Neuronal stem cell (in vitro differentiated cells): ENCODE measurements around the gene FAM107B.

Experiments
- DNase-seq: peaks from one replicate; pipeline ENCODE4 v3.0.0-alpha.2; 2013; ENCODE audit warnings: low spot score
- H2AFZ ChIP-seq: one replicate; pipeline ENCODE4 v1.6.1; 2013; ENCODE audit warnings: mild to moderate bottlenecking, low read length, inconsistent platforms
- H2AK5ac ChIP-seq: 2 replicates; pipeline ENCODE4 v1.6.1; 2013; ENCODE audit warnings: low read depth, mild to moderate bottlenecking, inconsistent platforms, low read length, moderate library complexity, mixed read lengths
- H2BK120ac ChIP-seq: 2 replicates; pipeline ENCODE4 v1.6.1; 2013; ENCODE audit warnings: low read depth, mild to moderate bottlenecking, inconsistent platforms, low read length, moderate library complexity, mixed read lengths
- H2BK12ac ChIP-seq: one replicate; pipeline ENCODE4 v1.6.1; 2013; ENCODE audit warnings: low read length, inconsistent platforms
- H2BK15ac ChIP-seq: 2 replicates; pipeline ENCODE4 v1.6.1; 2013; ENCODE audit warnings: mild to moderate bottlenecking, low read length, inconsistent platforms, mixed read lengths
- H2BK5ac ChIP-seq: one replicate; pipeline ENCODE4 v1.6.1; 2013; ENCODE audit warnings: inconsistent platforms, mild to moderate bottlenecking, low read length, moderate library complexity
- H3K14ac ChIP-seq: one replicate; pipeline ENCODE4 v1.6.1; 2013; ENCODE audit warnings: low read length, inconsistent platforms
- H3K18ac ChIP-seq: 2 replicates; pipeline ENCODE4 v1.6.1; 2013; ENCODE audit warnings: low read length, inconsistent platforms
- H3K23ac ChIP-seq: 2 replicates; pipeline ENCODE4 v1.6.1; 2013; ENCODE audit warnings: low read depth, mild to moderate bottlenecking, mixed read lengths, low read length, inconsistent platforms; ENCODE audit not compliant: poor library complexity
- H3K27ac ChIP-seq: replicated peaks from 3 replicates; pipeline ENCODE4 v1.5.1; 2013; ENCODE audit warnings: low read length, inconsistent platforms
- H3K27me3 ChIP-seq, 3 experiments: 2 replicates each; pipeline ENCODE4 v1.6.1; 2013; ENCODE audit warnings: low read length in 3 of 3, mild to moderate bottlenecking in 2 of 3, inconsistent platforms in 1 of 3, low read depth in 1 of 3, mixed read lengths in 1 of 3, moderate library complexity in 1 of 3; ENCODE audit not compliant: control insufficient read depth in 3 of 3, insufficient read depth in 3 of 3
- H3K36me3 ChIP-seq, 2 donors: replicated peaks in 1 of 2; 2 replicates each; pipeline ENCODE4 v1.6.1; 2013; ENCODE audit warnings: low read length in 2 of 2; ENCODE audit not compliant: control insufficient read depth in 2 of 2, insufficient read depth in 2 of 2
- H3K4ac ChIP-seq: 2 replicates; pipeline ENCODE4 v1.6.1; 2013; ENCODE audit warnings: inconsistent platforms, mild to moderate bottlenecking, low read length, moderate library complexity
- H3K4me1 ChIP-seq, 2 donors: 1 replicate in 1 of 2; 2 replicates in 1 of 2; pipeline ENCODE4 v1.6.1; 2013; ENCODE audit warnings: low read length in 2 of 2, low read depth in 1 of 2; ENCODE audit not compliant: control insufficient read depth in 2 of 2, insufficient read depth in 1 of 2
- H3K4me2 ChIP-seq: one replicate; pipeline ENCODE4 v1.6.1; 2013; ENCODE audit warnings: mild to moderate bottlenecking, low read length, inconsistent platforms; ENCODE audit not compliant: insufficient read depth, poor library complexity, severe bottlenecking
- H3K4me3 ChIP-seq, 2 donors: 2 replicates each; pipeline ENCODE4 v1.5.1; 2013; ENCODE audit warnings: low read length in 2 of 2, mild to moderate bottlenecking in 2 of 2, inconsistent platforms in 1 of 2, moderate library complexity in 1 of 2
- H3K79me1 ChIP-seq: one replicate; pipeline ENCODE4 v1.6.1; 2013; ENCODE audit warnings: low read depth, mild to moderate bottlenecking, inconsistent platforms, low read length, moderate library complexity
- H3K9ac ChIP-seq: one replicate; pipeline ENCODE4 v1.6.1; 2013; ENCODE audit warnings: mild to moderate bottlenecking, low read depth, low read length, inconsistent platforms; ENCODE audit not compliant: poor library complexity
- H3K9me3 ChIP-seq, 2 donors: replicated peaks in 1 of 2; 2 replicates each; pipeline versions ENCODE3 to v1.6.1; 2013; ENCODE audit warnings: low read length in 2 of 2, mild to moderate bottlenecking in 2 of 2, inconsistent platforms in 1 of 2, low read depth in 1 of 2, mixed read lengths in 1 of 2, moderate library complexity in 1 of 2; ENCODE audit not compliant: control insufficient read depth in 2 of 2, insufficient read depth in 1 of 2
- H4K8ac ChIP-seq: one replicate; pipeline ENCODE4 v1.6.1; 2013; ENCODE audit warnings: low read depth, mild to moderate bottlenecking, inconsistent platforms, low read length, moderate library complexity
- H4K91ac ChIP-seq: one replicate; pipeline ENCODE4 v1.6.1; 2013; ENCODE audit warnings: low read length, low read depth, mild to moderate bottlenecking, inconsistent platforms; ENCODE audit not compliant: poor library complexity
- WGBS, 2 donors: extraction: QIAGEN DNeasy Blood & Tissue Kit; methylation state at CpG; one replicate each; pipeline ENCODE4 v1.1.7; 2013; ENCODE audit warnings: missing lambda C conversion rate in 2 of 2, mixed read lengths in 1 of 2; ENCODE audit not compliant: insufficient read length in 2 of 2, insufficient replicate concordance in 1 of 2; ENCODE audit errors: extremely low coverage in 2 of 2; 5-methylcytosine and 5-hydroxymethylcytosine counted together

Gene FAM107B

DNA sequence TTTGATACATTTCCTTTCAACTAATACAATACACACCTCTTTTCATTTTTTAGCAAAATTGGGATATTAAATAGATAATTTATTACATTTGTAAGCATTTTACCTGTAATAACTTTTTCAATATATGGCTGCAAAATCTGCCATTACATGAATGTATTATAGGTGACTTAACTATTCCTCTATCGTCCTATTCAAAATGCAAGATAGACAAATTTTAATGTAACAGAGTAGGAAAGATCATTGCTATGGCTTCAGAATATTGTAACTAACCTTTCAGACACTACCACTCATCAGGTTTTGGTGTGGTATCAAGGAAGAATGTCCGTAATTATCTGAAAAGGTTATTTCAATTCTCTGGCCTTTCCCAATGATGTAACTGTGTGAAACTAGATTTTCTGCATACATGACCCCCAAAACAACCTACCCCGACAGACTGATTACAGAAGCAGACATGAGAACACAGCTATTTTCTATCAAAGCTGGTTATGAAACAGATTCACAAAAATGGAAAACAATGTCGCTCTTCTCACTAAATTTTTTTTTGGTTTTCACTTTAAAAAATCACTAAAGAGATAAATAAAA is 211.2 kb downstream of the FAM107B start:
- DNase-seq: no peak
- Histone ChIP-seq H2BK12ac (no peak overlapping the region), H3K4ac (no peak overlapping the region), H3K36me3 (peaks cover 4 to 20% of the 10 kb centered on the region in 2 donors), H3K4me2 (no peak overlapping the region), H2AFZ (no peak overlapping the region), H4K91ac (no peak overlapping the region), H2BK120ac (no peak overlapping the region), H3K23ac (no peak overlapping the region), H3K9ac (no peak overlapping the region), H4K8ac (no peak overlapping the region), H2AK5ac (no peak overlapping the region), H3K79me1 (no peaks in the 10 kb centered on the region), H3K4me1 (peaks cover 3 to 20% of the 10 kb centered on the region in 2 donors), H3K27ac (no peak overlapping the region), H3K27me3 (no peaks in the 10 kb centered on the region), H3K14ac (no peak overlapping the region), H2BK5ac (no peak overlapping the region), H2BK15ac (no peak overlapping the region), H3K18ac (no peak overlapping the region), H3K4me3 (no peak overlapping the region), H3K9me3 (peaks cover 3 to 12% of the 10 kb centered on the region in 2 donors)
- WGBS, 2 donors: no CpG with 5 or more reads among the region's 4 CpGs

DNA sequence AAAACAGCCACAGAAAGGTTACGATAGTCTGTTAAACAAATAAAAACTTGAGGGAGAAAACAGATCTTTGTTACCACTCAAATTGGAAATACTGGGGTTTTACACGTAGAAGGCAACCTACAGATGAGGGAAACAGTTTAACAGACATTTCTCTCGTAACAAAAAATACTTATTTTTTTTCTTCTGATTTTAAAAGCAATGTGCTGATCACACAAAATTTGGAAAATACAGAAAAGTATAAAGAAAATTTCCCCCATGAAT is 211.7 kb downstream of the FAM107B start:
- Histone ChIP-seq H2BK12ac (no peak overlapping the region), H3K27ac (no peak overlapping the region), H3K4me2 (no peak overlapping the region), H3K4me3 (no peak overlapping the region), H2BK120ac (no peak overlapping the region), H3K27me3 (no peaks in the 10 kb centered on the region), H3K36me3 (peaks cover 3 to 16% of the 10 kb centered on the region in 2 donors), H3K4me1 (peaks cover 3 to 20% of the 10 kb centered on the region in 2 donors), H3K9me3 (peaks cover 3 to 11% of the 10 kb centered on the region in 2 donors), H3K18ac (no peak overlapping the region), H2AK5ac (no peak overlapping the region), H2BK15ac (no peak overlapping the region), H2BK5ac (no peak overlapping the region), H4K91ac (no peak overlapping the region), H4K8ac (no peak overlapping the region), H3K23ac (no peak overlapping the region), H2AFZ (no peak overlapping the region), H3K14ac (no peak overlapping the region), H3K9ac (no peak overlapping the region), H3K4ac (no peak overlapping the region), H3K79me1 (peaks cover under 1% of the 10 kb centered on the region)
- no CpG with 5 or more reads among the region's 3 CpGs for WGBS, 2 donors
- DNase-seq: no peak

DNA sequence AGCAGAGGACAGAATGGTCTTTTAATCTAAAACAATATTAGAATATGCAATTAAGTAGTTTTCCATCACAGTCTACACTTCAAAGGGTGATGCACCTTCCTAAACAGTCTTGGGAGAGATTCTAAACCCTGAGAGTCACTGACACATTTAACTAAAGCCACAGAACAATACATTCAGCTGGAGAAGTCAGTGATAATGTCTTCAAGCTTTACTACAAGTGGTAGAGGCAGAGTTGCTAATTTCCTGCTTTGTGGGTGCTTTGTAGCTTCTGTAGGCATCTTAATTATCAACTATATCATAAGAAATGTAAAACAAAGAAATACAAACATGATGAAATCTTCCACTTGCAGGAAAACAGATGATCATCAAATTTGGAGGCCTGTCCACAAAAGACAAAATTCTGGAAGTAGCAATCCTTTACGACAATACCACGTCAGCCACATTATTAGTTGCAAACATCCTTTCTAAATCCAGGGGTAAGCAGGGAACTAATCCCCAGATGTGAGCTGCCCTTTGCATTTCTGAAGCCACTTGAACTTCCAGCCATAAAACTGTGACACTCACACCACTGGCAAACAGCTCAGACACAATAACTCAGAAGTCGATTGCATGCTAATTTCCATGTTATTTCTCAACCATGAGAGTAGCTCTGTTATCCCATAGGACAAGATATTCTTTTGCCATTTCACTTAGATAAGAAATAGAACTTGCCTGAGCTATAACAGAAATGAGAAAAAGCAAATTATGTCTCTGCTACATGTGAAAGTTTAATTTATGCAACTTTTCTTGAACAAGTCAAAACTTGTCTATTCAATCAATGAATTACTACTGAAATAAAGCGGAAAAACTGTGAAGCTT is 212.2 kb downstream of the FAM107B start:
- DNase-seq: no peak
- Histone ChIP-seq H3K4me2 (no peak overlapping the region), H3K14ac (no peak overlapping the region), H4K91ac (no peak overlapping the region), H2BK5ac (no peak overlapping the region), H3K27ac (no peak overlapping the region), H3K4me3 (no peak overlapping the region), H2BK12ac (no peak overlapping the region), H4K8ac (no peak overlapping the region), H2AK5ac (no peak overlapping the region), H3K36me3 (peaks cover 1 to 10% of the 10 kb centered on the region in 2 donors), H3K79me1 (peaks cover 2% of the 10 kb centered on the region), H3K4me1 (peaks cover 3 to 20% of the 10 kb centered on the region in 2 donors), H3K27me3 (no peaks in the 10 kb centered on the region), H2BK15ac (no peak overlapping the region), H3K9me3 (peaks cover 3 to 6% of the 10 kb centered on the region in 2 donors), H2BK120ac (no peak overlapping the region), H3K18ac (no peak overlapping the region), H2AFZ (no peak overlapping the region), H3K9ac (no peak overlapping the region), H3K23ac (no peak overlapping the region), H3K4ac (no peak overlapping the region)
- no CpG with 5 or more reads among the region's 4 CpGs for WGBS, 2 donors
